IMR-90 (cell line): Measurements from ENCODE around the gene SLC16A8. TPM values are rescaled to one million over a fixed set of nuclear protein-coding genes. Genes with fewer than 3 reads are reported as not detected.

ENCODE experiments used
- ATAC-seq: fragments of 200-7000 bp; cut with Tn5 transposase; 2 replicates; pipeline ENCODE4 v1.9.1; 2020; ENCODE audit warnings: low read depth, mild to moderate bottlenecking, moderate library complexity
- BruUV-seq: library from RNA; stranded (reverse); fragments of 400-500 nt; replicated peaks from 2 replicates; lab custom pipeline; 2021; lab: Mats Ljungman, UMichigan
- CTCF ChIA-PET: fragments of 300-600 bp; formaldehyde crosslinking; extraction: SDS; loops from one replicate; lab custom pipeline; 2021; ENCODE audit warnings: antibody characterized with exemption; lab: Yijun Ruan, JAX
- POLR2A ChIA-PET: fragments of 300-600 bp; sonication (Branson Sonifier 250); formaldehyde crosslinking; loops from one replicate; lab custom pipeline; 2022; ENCODE audit warnings: antibody characterized with exemption; ENCODE audit not compliant: unreplicated experiment; lab: Charles Lee
- DNase-seq: peaks from one replicate; pipeline ENCODE4 v3.0.0; 2013
- H2AFZ ChIP-seq: replicated peaks from 2 replicates; pipeline ENCODE3; 2013; ENCODE audit warnings: low read length, mild to moderate bottlenecking; ENCODE audit not compliant: poor library complexity
- H2AK5ac ChIP-seq: 2 replicates; pipeline ENCODE4 v1.6.1; 2013; ENCODE audit warnings: low read depth, low read length, inconsistent platforms
- H2AK9ac ChIP-seq: replicated peaks from 2 replicates; pipeline ENCODE3; 2013; ENCODE audit warnings: mild to moderate bottlenecking, low read depth, low read length, moderate library complexity; ENCODE audit not compliant: poor library complexity
- H2BK120ac ChIP-seq: 2 replicates; pipeline ENCODE4 v1.6.1; 2013; ENCODE audit warnings: low read depth, low read length, inconsistent platforms
- H2BK15ac ChIP-seq: 3 replicates; pipeline ENCODE4 v1.6.1; 2013; ENCODE audit warnings: low read depth, low read length, inconsistent platforms
- H2BK20ac ChIP-seq: 2 replicates; pipeline ENCODE4 v1.6.1; 2013; ENCODE audit warnings: low read depth, mild to moderate bottlenecking, inconsistent platforms, low read length, moderate library complexity
- H2BK5ac ChIP-seq: 2 replicates; pipeline ENCODE4 v1.6.1; 2013; ENCODE audit warnings: mild to moderate bottlenecking, low read depth, low read length, inconsistent platforms; ENCODE audit not compliant: poor library complexity, severe bottlenecking
- H3K14ac ChIP-seq: replicated peaks from 2 replicates; pipeline ENCODE4 v1.6.1; 2013; ENCODE audit warnings: low read depth, low read length, inconsistent platforms
- H3K18ac ChIP-seq: 2 replicates; pipeline ENCODE4 v1.6.1; 2013; ENCODE audit warnings: low read depth, low read length, control low read depth
- H3K23ac ChIP-seq: 2 replicates; pipeline ENCODE4 v1.6.1; 2013; ENCODE audit warnings: low read depth, low read length, inconsistent platforms
- H3K27ac ChIP-seq: 2 replicates; pipeline ENCODE4 v1.5.1; 2013; ENCODE audit warnings: mild to moderate bottlenecking, control low read depth, low read length; ENCODE audit not compliant: insufficient read depth
- H3K27me3 ChIP-seq: 2 replicates; pipeline ENCODE4 v1.6.1; 2013; ENCODE audit warnings: low read length; ENCODE audit not compliant: control insufficient read depth, insufficient read depth
- H3K36me3 ChIP-seq: 2 replicates; pipeline ENCODE4 v1.6.1; 2013; ENCODE audit warnings: low read length, mixed read lengths; ENCODE audit not compliant: control insufficient read depth, insufficient read depth
- H3K4ac ChIP-seq: 2 replicates; pipeline ENCODE4 v1.6.1; 2013; ENCODE audit warnings: low read depth, low read length, inconsistent platforms
- H3K4me1 ChIP-seq: 2 replicates; pipeline ENCODE4 v1.6.1; 2013; ENCODE audit warnings: low read length, mixed read lengths; ENCODE audit not compliant: control insufficient read depth, insufficient read depth
- H3K4me2 ChIP-seq: 2 replicates; pipeline ENCODE4 v1.6.1; 2013; ENCODE audit warnings: low read depth, mild to moderate bottlenecking, control low read depth, low read length, moderate library complexity
- H3K4me3 ChIP-seq: 2 replicates; pipeline ENCODE4 v1.5.1; 2013; ENCODE audit warnings: low read depth, mild to moderate bottlenecking, control low read depth, low read length, moderate library complexity; ENCODE audit not compliant: insufficient read depth
- H3K56ac ChIP-seq: 2 replicates; pipeline ENCODE4 v1.6.1; 2013; ENCODE audit warnings: low read length, inconsistent platforms; ENCODE audit not compliant: insufficient read depth; ENCODE audit errors: extremely low read depth
- H3K79me1 ChIP-seq, 2 experiments: 2 replicates each; pipeline ENCODE4 v1.6.1; 2013; ENCODE audit warnings: low read length in 2 of 2, inconsistent platforms in 1 of 2, low read depth in 1 of 2
- H3K9ac ChIP-seq: 2 replicates; pipeline ENCODE4 v1.6.1; 2013; ENCODE audit warnings: low read depth, low read length, control low read depth
- H3K9me1 ChIP-seq: 2 replicates; pipeline ENCODE4 v1.6.1; 2013; ENCODE audit warnings: low read length, inconsistent platforms; ENCODE audit not compliant: insufficient read depth
- H3K9me3 ChIP-seq: 2 replicates; pipeline ENCODE4 v1.6.1; 2013; ENCODE audit warnings: low read length; ENCODE audit not compliant: control insufficient read depth, insufficient read depth
- H4K20me1 ChIP-seq: 2 replicates; pipeline ENCODE4 v1.6.1; 2013; ENCODE audit warnings: low read length, inconsistent platforms; ENCODE audit not compliant: insufficient read depth
- H4K5ac ChIP-seq: 2 replicates; pipeline ENCODE4 v1.6.1; 2013; ENCODE audit warnings: mild to moderate bottlenecking, low read depth, low read length, control low read depth
- H4K8ac ChIP-seq, 2 experiments: 2 replicates each; pipeline ENCODE4 v1.6.1; 2013; ENCODE audit warnings: low read depth in 2 of 2, low read length in 2 of 2, control low read depth in 1 of 2, inconsistent platforms in 1 of 2
- H4K91ac ChIP-seq: 2 replicates; pipeline ENCODE4 v1.6.1; 2013; ENCODE audit warnings: low read depth, low read length, inconsistent platforms; ENCODE audit not compliant: insufficient read depth
- CEBPB ChIP-seq: IDR thresholded peaks from 2 replicates; pipeline ENCODE4 v1.6.1; 2012; ENCODE audit warnings: low read depth, low read length, improper control_type of control experiment
- CHD1 ChIP-seq: IDR thresholded peaks from 2 replicates; pipeline ENCODE4 v1.6.1; 2012; ENCODE audit warnings: low read depth, low read length, improper control_type of control experiment
- CTCF ChIP-seq: conservative IDR thresholded peaks from 2 replicates; pipeline ENCODE4 v1.5.1; 2012; ENCODE audit warnings: mild to moderate bottlenecking, low read depth, low read length, improper control_type of control experiment
- FOS ChIP-seq: fragments of 150-350 bp; IDR thresholded peaks from 2 replicates; pipeline ENCODE4 v1.6.1; 2016; ENCODE audit warnings: low read depth, low read length
- MAFK ChIP-seq: IDR thresholded peaks from 2 replicates; pipeline ENCODE4 v1.6.1; 2012; ENCODE audit warnings: low read depth, low read length, improper control_type of control experiment
- MAZ ChIP-seq: IDR thresholded peaks from 2 replicates; pipeline ENCODE4 v1.6.1; 2012; ENCODE audit warnings: low read depth, mild to moderate bottlenecking, low read length, improper control_type of control experiment, moderate library complexity, borderline replicate concordance
- MXI1 ChIP-seq: IDR thresholded peaks from 2 replicates; pipeline ENCODE4 v1.6.1; 2012; ENCODE audit warnings: low read depth, mild to moderate bottlenecking, low read length, moderate library complexity, borderline replicate concordance
- NFE2L2 ChIP-seq: fragments of 150-350 bp; IDR thresholded peaks from 2 replicates; pipeline ENCODE4 v1.6.1; 2016; ENCODE audit warnings: low read depth, mild to moderate bottlenecking, low read length
- POLR2A ChIP-seq: IDR thresholded peaks from 2 replicates; pipeline ENCODE4 v1.6.1; 2012; ENCODE audit warnings: mild to moderate bottlenecking, low read depth, low read length
- RAD21 ChIP-seq: IDR thresholded peaks from 2 replicates; pipeline ENCODE4 v1.6.1; 2012; ENCODE audit warnings: low read length, improper control_type of control experiment
- RCOR1 ChIP-seq: IDR thresholded peaks from 2 replicates; pipeline ENCODE4 v1.6.1; 2012; ENCODE audit warnings: mild to moderate bottlenecking, low read length, improper control_type of control experiment; ENCODE audit not compliant: insufficient replicate concordance
- RFX5 ChIP-seq: IDR thresholded peaks from 2 replicates; pipeline ENCODE4 v1.8.0; 2012; ENCODE audit warnings: low read depth, mild to moderate bottlenecking, low read length, moderate library complexity
- SMC3 ChIP-seq: fragments of 150-350 bp; IDR thresholded peaks from 2 replicates; pipeline ENCODE4 v1.6.1; 2016; ENCODE audit warnings: low read depth, mild to moderate bottlenecking, antibody characterized with exemption, low read length, moderate library complexity
- WGBS, 2 experiments: methylation state at CpG; one replicate each; pipeline versions ENCODE4 v1.1.5 to v1.1.7; 2013; ENCODE audit warnings: missing lambda C conversion rate in 2 of 2; ENCODE audit not compliant: insufficient read length in 1 of 2; ENCODE audit errors: extremely low coverage in 2 of 2; 5-methylcytosine and 5-hydroxymethylcytosine counted together
- dilution Hi-C: fragments of 300-500 bp; cut with HindIII; formaldehyde crosslinking; loops from one replicate; pipeline ENCODE4 v1.14.3; 2018; ENCODE audit warnings: low sequenced_read_pairs; ENCODE audit not compliant: unreplicated experiment
- in situ Hi-C: fragments of 300-500 bp; cut with MboI; formaldehyde crosslinking; loops from 3 replicates; pipeline ENCODE4 v1.14.3; 2019; ENCODE audit warnings: low sequenced_read_pairs, inconsistent platforms, mixed read lengths
- intact Hi-C: fragments of 100-400 bp; cut with micrococcal nuclease; formaldehyde crosslinking; loops from 2 replicates; pipeline ENCODE4 v1.10.0; 2022
- polyA plus RNA-seq, 3 experiments: library from polyadenylated mRNA; depleted of rRNA; stranded (reverse); fragments of >200 nt; gene quantifications; 2 replicates each; pipeline ENCODE4 v1.2.3, GENCODE V29; 2012; ENCODE audit warnings: low replicate concordance in 1 of 3
- total RNA-seq: library from RNA; depleted of rRNA; stranded (reverse); fragments of >200 nt; gene quantifications from 2 replicates; pipeline ENCODE4 v1.2.3, GENCODE V29; 2012
- TF ChIP-seq, protein P1 (sequence below): fragments of 150-350 bp; IDR thresholded peaks from 2 replicates; pipeline ENCODE4 v1.6.1; 2016; ENCODE audit warnings: low read depth, mild to moderate bottlenecking, low read length, moderate library complexity, borderline replicate concordance
- TF ChIP-seq, protein P2 (sequence below): fragments of 150-350 bp; IDR thresholded peaks from 2 replicates; pipeline ENCODE4 v1.6.1; 2017; ENCODE audit warnings: mild to moderate bottlenecking, antibody characterized with exemption, low read length, low read depth

Gene SLC16A8
- total and polyA plus RNA-seq, 2 of the 4 experiments (the other 2 are of a cell fraction): not detected

- Histone ChIP-seq H3K79me1 (no peaks in the 10 kb centered on the region), H4K91ac (no peak overlapping the region), H3K23ac (no peak overlapping the region), H3K18ac (no peak overlapping the region), H3K9me3 (no peaks in the 10 kb centered on the region), H3K4me2 (no peak overlapping the region), H2BK120ac (no peak overlapping the region), H4K5ac (no peak overlapping the region), H3K4ac (no peak overlapping the region), H3K36me3 (no peaks in the 10 kb centered on the region), H3K14ac (no peak overlapping the region), H2BK15ac (no peak overlapping the region), H3K9me1 (no peaks in the 10 kb centered on the region), H2AK5ac (no peak overlapping the region), H2BK5ac (no peak overlapping the region), H3K27ac (no peak overlapping the region), H4K20me1 (no peaks in the 10 kb centered on the region; the same call in 1 of the 2 replicates), H3K4me1 (peaks cover 2% of the 10 kb centered on the region; the same call in 1 of the 2 replicates), H3K27me3 (peaks cover 42% of the 10 kb centered on the region), H3K56ac (no peak overlapping the region), H2AK9ac (no peak overlapping the region), H3K4me3 (no peak overlapping the region), H2AFZ (no peak overlapping the region), H2BK20ac (no peak overlapping the region), H4K8ac (no peak overlapping the region), H3K9ac (no peak overlapping the region)
- POLR2A ChIA-PET: no interaction called here
- dilution Hi-C loops (no loop called here), intact Hi-C loops (no loop called here), in situ Hi-C loops (no loop called here)
- BruUV-seq: no TSS peak
- TF ChIP-seq CHD1 (no peak), CEBPB (no peak), MAFK (no peak), SMC3 (no peak), POLR2A (no peak), MAZ (no peak), FOS (no peak), CTCF (no peak), MXI1 (no peak), RAD21 (no peak), RFX5 (no peak), RCOR1 (no peak), NFE2L2 (no peak)
- TF ChIP-seq, protein P1, sequence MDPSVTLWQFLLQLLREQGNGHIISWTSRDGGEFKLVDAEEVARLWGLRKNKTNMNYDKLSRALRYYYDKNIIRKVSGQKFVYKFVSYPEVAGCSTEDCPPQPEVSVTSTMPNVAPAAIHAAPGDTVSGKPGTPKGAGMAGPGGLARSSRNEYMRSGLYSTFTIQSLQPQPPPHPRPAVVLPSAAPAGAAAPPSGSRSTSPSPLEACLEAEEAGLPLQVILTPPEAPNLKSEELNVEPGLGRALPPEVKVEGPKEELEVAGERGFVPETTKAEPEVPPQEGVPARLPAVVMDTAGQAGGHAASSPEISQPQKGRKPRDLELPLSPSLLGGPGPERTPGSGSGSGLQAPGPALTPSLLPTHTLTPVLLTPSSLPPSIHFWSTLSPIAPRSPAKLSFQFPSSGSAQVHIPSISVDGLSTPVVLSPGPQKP: no peak
- TF ChIP-seq, protein P2, sequence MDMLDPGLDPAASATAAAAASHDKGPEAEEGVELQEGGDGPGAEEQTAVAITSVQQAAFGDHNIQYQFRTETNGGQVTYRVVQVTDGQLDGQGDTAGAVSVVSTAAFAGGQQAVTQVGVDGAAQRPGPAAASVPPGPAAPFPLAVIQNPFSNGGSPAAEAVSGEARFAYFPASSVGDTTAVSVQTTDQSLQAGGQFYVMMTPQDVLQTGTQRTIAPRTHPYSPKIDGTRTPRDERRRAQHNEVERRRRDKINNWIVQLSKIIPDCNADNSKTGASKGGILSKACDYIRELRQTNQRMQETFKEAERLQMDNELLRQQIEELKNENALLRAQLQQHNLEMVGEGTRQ: no peak
- WGBS, 2 experiments: 61% methylated on average over 3 of the region's 13 CpGs; no CpG with 5 or more reads in 1 of the 2 experiments
- CTCF ChIA-PET: no interaction called here
- DNase-seq (no peak), ATAC-seq (no peak)
These were observed 3.0 kb upstream of the SLC16A8 start for GRCh38 chr22:38086942-38087341.
